ENCODE results near the gene TGFBR3. TPM values are rescaled to one million over a fixed set of nuclear protein-coding genes. Genes with fewer than 3 reads are reported as not detected.

TGFBR3 gene
- total RNA-seq, 1 experiment from 2014 or later, result 2.4 TPM

- Histone ChIP-seq H2AFZ (ENCODE audit: low read length) (no peak overlapping the region), H3K56ac (ENCODE audit: insufficient read length, low read depth, low read length) (no peak overlapping the region), H3K4me1 (ENCODE audit: insufficient read depth, low read length) (no peaks in the 10 kb centered on the region), H3K79me2 (ENCODE audit: insufficient read depth, low read length) (no peaks in the 10 kb centered on the region), H2BK12ac (ENCODE audit: insufficient read length, low read depth, low read length) (no peak overlapping the region), H3K27ac (ENCODE audit: insufficient read length, low read depth, low read length) (no peak overlapping the region), H3K9me3 (ENCODE audit: control insufficient read depth, low read depth, low read length) (no peaks in the 10 kb centered on the region), H2AK5ac (ENCODE audit: insufficient read length, low read length) (no peak overlapping the region), H3K14ac (ENCODE audit: insufficient read depth, low read length) (no peak overlapping the region), H3T11ph (ENCODE audit: low read length) (no peak overlapping the region), H3K9ac (ENCODE audit: extremely low read depth, insufficient read length, low read length) (no peak overlapping the region), H3K23ac (ENCODE audit: insufficient read length, low read depth, low read length) (no peak overlapping the region), H3K18ac (ENCODE audit: insufficient read length, low read depth, low read length) (no peak overlapping the region), H2BK20ac (ENCODE audit: low read depth, low read length, poor library complexity, severe bottlenecking) (no peak overlapping the region), H2BK5ac (ENCODE audit: insufficient read length, low read length) (no peak overlapping the region), H3K4ac (ENCODE audit: low read depth, low read length) (no peak overlapping the region), H4K5ac (ENCODE audit: insufficient read length, low read depth, low read length) (no peak overlapping the region), H3K27me3 (ENCODE audit: insufficient read depth, low read length) (no peaks in the 10 kb centered on the region), H3K79me1 (ENCODE audit: insufficient read depth, low read depth, low read length, poor library complexity, severe bottlenecking) (no peaks in the 10 kb centered on the region), H2BK15ac (ENCODE audit: low read depth, low read length) (no peak overlapping the region), H4K20me1 (ENCODE audit: control insufficient read depth, insufficient read depth, insufficient read length) (no peaks in the 10 kb centered on the region), H3K23me2 (ENCODE audit: insufficient read length, low read depth, low read length, poor library complexity, severe bottlenecking) (no peaks in the 10 kb centered on the region), H2BK120ac (ENCODE audit: low read depth, low read length, poor library complexity, severe bottlenecking) (no peak overlapping the region), H4K8ac (replicated peaks; ENCODE audit: insufficient read length, low read depth, low read length) (no peak overlapping the region), H3K4me2 (ENCODE audit: insufficient read depth, insufficient read length, low read length) (no peak overlapping the region), H4K91ac (ENCODE audit: insufficient read length, low read depth, low read length) (no peak overlapping the region)
- Mint-ChIP-seq H3K27me3 (ENCODE audit: low read depth) (no peaks in the 10 kb centered on the region; the same call in 1 of the 2 replicates), H3K4me1 (peaks cover 5 to 12% of the 10 kb centered on the region in 2 experiments), H3K27ac (no peak overlapping the region; a peak in 1 of 7 replicates), H3K4me3 (no peak overlapping the region), H3K36me3 (ENCODE audit: insufficient read depth in 1 of 3, low read depth in 3 of 3) (no peaks in the 10 kb centered on the region), H3K9me3 (no peaks in the 10 kb centered on the region)
- DNase-seq, result no peak
- no peak for TF ChIP-seq CTCF (conservative IDR thresholded peaks at IDR 0.05)
- no CpG with 5 or more reads among the region's 7 CpGs for WGBS (ENCODE audit: extremely low coverage, insufficient read length, low lambda C conversion rate)
Observed at GRCh38 chr1:91872559-91873081, 13.3 kb downstream of the TGFBR3 start.
